B cell (primary cell): ENCODE results near the gene RTN4RL1. TPM values are rescaled to one million over a fixed set of nuclear protein-coding genes. Genes with fewer than 3 reads are reported as not detected.

Source experiments
- ATAC-seq: fragments of 200-7000 bp; cut with Tn5 transposase; one replicate; pipeline ENCODE4 v1.10.0; 2021; ENCODE audit warnings: low read depth, mild to moderate bottlenecking, moderate number of reproducible peaks, moderate library complexity
- CTCF ChIA-PET: fragments of 350-600 bp; sonication (Branson Sonifier 250); formaldehyde crosslinking; loops from one replicate; lab custom pipeline; 2021; ENCODE audit warnings: antibody characterized with exemption, inconsistent platforms; lab: Charles Lee
- POLR2A ChIA-PET: fragments of 350-600 bp; sonication (Branson Sonifier 250); formaldehyde crosslinking; loops from one replicate; lab custom pipeline; 2021; ENCODE audit warnings: antibody characterized with exemption; lab: Charles Lee
- DNase-seq: peaks from one replicate; pipeline ENCODE4 v3.0.0; 2013
- H2AFZ ChIP-seq: 2 replicates; pipeline ENCODE4 v1.6.1; 2012; ENCODE audit warnings: mild to moderate bottlenecking, low read depth, low read length; ENCODE audit not compliant: insufficient read depth, poor library complexity, severe bottlenecking
- H3K27ac ChIP-seq, 2 donors: 1 replicate in 1 of 2; 2 replicates in 1 of 2; pipeline ENCODE4 v1.5.1; 2012 to 2013; ENCODE audit warnings: low read length in 2 of 2, mild to moderate bottlenecking in 2 of 2, moderate library complexity in 1 of 2
- H3K27me3 ChIP-seq, 4 experiments: fragments of 200-600 bp in 1 of 4; sonication (generic) in 1 of 4; replicated peaks in 1 of 4; 1 replicate in 2 of 4; 2 replicates in 2 of 4; pipeline versions ENCODE4 v1.6.1 to v1.7.0; 2013 to 2016; ENCODE audit warnings: low read length in 3 of 4, mild to moderate bottlenecking in 2 of 4, mixed read lengths in 1 of 4, moderate library complexity in 1 of 4; ENCODE audit not compliant: insufficient read depth in 4 of 4, control insufficient read depth in 3 of 4; ENCODE audit errors: control extremely low read depth in 1 of 4
- H3K36me3 ChIP-seq, 2 experiments: replicated peaks in 1 of 2; 1 replicate in 1 of 2; 2 replicates in 1 of 2; pipeline versions ENCODE4 v1.6.1 to v1.7.1; 2013; ENCODE audit warnings: low read length in 1 of 2; ENCODE audit not compliant: insufficient read depth in 2 of 2, control insufficient read depth in 1 of 2; ENCODE audit errors: control extremely low read depth in 1 of 2, extremely low read depth in 1 of 2
- H3K4me1 ChIP-seq, 2 donors: fragments of 200-600 bp in 1 of 2; sonication (generic) in 1 of 2; 1 replicate in 1 of 2; 2 replicates in 1 of 2; pipeline versions ENCODE4 v1.5.1 to v1.6.1; 2013 to 2017; ENCODE audit warnings: low read length in 2 of 2; ENCODE audit not compliant: control insufficient read depth in 2 of 2, insufficient read depth in 2 of 2
- H3K4me2 ChIP-seq: replicated peaks from 2 replicates; pipeline ENCODE3; 2012; ENCODE audit warnings: mild to moderate bottlenecking, low read depth, low read length; ENCODE audit not compliant: poor library complexity, severe bottlenecking
- H3K4me3 ChIP-seq, 5 experiments: fragments of 200-600 bp in 1 of 5; sonication (generic) in 1 of 5; 1 replicate in 3 of 5; 2 replicates in 2 of 5; pipeline versions ENCODE4 v1.5.1 to v1.7.0; 2011 to 2016; ENCODE audit warnings: low read length in 4 of 5, mild to moderate bottlenecking in 4 of 5, low read depth in 2 of 5, control low read depth in 1 of 5, moderate library complexity in 1 of 5; ENCODE audit not compliant: insufficient read depth in 1 of 5; ENCODE audit errors: control extremely low read depth in 1 of 5, extremely low read depth in 1 of 5
- H3K79me2 ChIP-seq: fragments of 200-600 bp; sonication (generic); one replicate; pipeline ENCODE4 v1.6.0; 2016; ENCODE audit warnings: low read length; ENCODE audit not compliant: control insufficient read depth, insufficient read depth
- H3K9ac ChIP-seq: fragments of 200-600 bp; sonication (generic); 2 replicates; pipeline ENCODE4 v1.6.1; 2017; ENCODE audit warnings: mild to moderate bottlenecking, low read length, moderate library complexity
- H3K9me3 ChIP-seq, 3 donors: one replicate each; pipeline versions ENCODE4 v1.6.1 to v1.7.1; 2013; ENCODE audit warnings: low read length in 2 of 3; ENCODE audit not compliant: control insufficient read depth in 2 of 3, insufficient read depth in 1 of 3; ENCODE audit errors: control extremely low read depth in 1 of 3
- H4K20me1 ChIP-seq: 2 replicates; pipeline ENCODE4 v1.6.0; 2012; ENCODE audit warnings: mild to moderate bottlenecking, low read length; ENCODE audit not compliant: insufficient read depth, control insufficient read depth, poor library complexity, severe bottlenecking
- H3K27ac Mint-ChIP-seq: one replicate; pipeline ENCODE4 v1.8.0; 2021; ENCODE audit warnings: mixed read lengths
- H3K27me3 Mint-ChIP-seq: one replicate; pipeline ENCODE4 v1.8.0; 2021; ENCODE audit warnings: mixed read lengths
- H3K4me1 Mint-ChIP-seq: one replicate; pipeline ENCODE4 v1.8.0; 2021; ENCODE audit warnings: mixed read lengths
- H3K4me3 Mint-ChIP-seq: one replicate; pipeline ENCODE4 v1.8.0; 2021; ENCODE audit warnings: mixed read lengths
- H3K9me3 Mint-ChIP-seq: one replicate; pipeline ENCODE4 v1.8.0; 2022; ENCODE audit warnings: mixed read lengths; ENCODE audit not compliant: insufficient read depth
- CTCF ChIP-seq: fragments of 200-600 bp; IDR thresholded peaks from one replicate; pipeline ENCODE4 v1.8.0; 2022; ENCODE audit warnings: antibody characterized with exemption, mild to moderate bottlenecking
- EZH2 ChIP-seq: IDR thresholded peaks from 2 replicates; pipeline ENCODE4 v1.6.1; 2012; ENCODE audit warnings: borderline replicate concordance, low read depth, mild to moderate bottlenecking, moderate library complexity, low read length; ENCODE audit not compliant: insufficient read depth, poor library complexity, severe bottlenecking
- WGBS: methylation state at CpG from one replicate; pipeline ENCODE4 v1.1.5; 2013; ENCODE audit warnings: missing lambda C conversion rate; ENCODE audit not compliant: insufficient coverage; 5-methylcytosine and 5-hydroxymethylcytosine counted together
- intact Hi-C: fragments of 100-400 bp; cut with micrococcal nuclease; formaldehyde crosslinking; loops from one replicate; pipeline ENCODE4 v1.10.0; 2022
- polyA plus RNA-seq: library from polyadenylated mRNA; depleted of rRNA; stranded (reverse); fragments of >200 nt; gene quantifications from 2 replicates; pipeline ENCODE4 v1.2.3, GENCODE V29; 2012
- total RNA-seq, 2 donors: library from RNA; stranded (reverse); fragments of 120-200 nt in 1 of 2; gene quantifications; 1 replicate in 1 of 2; 2 replicates in 1 of 2; pipeline versions ENCODE4 v1.2.3 to v1.2.4, GENCODE V29; 2013 to 2022

The RTN4RL1 gene
- total and polyA plus RNA-seq, 2 donors (not counting 1 experiment from before 2014, with no cell fraction given) = 0.03 to 0.07 TPM

- no peak overlapping the region for H3K4me3 Mint-ChIP-seq
- no peaks in the 10 kb centered on the region for H3K9me3 Mint-ChIP-seq
- ATAC-seq (no peak), DNase-seq (no peak)
- Histone ChIP-seq H3K27me3 (no peaks in the 10 kb centered on the region), H3K36me3 (no peaks in the 10 kb centered on the region), H3K9ac (no peak overlapping the region), H2AFZ (no peak overlapping the region), H3K4me3 (no peak overlapping the region), H3K9me3 (no peaks in the 10 kb centered on the region), H4K20me1 (no peaks in the 10 kb centered on the region), H3K4me1 (no peaks in the 10 kb centered on the region), H3K27ac (no peak overlapping the region), H3K4me2 (no peak overlapping the region), H3K79me2 (no peaks in the 10 kb centered on the region)
- intact Hi-C loops = no loop called here
- 93% methylated on average over 3 of the region's 6 CpGs for WGBS
- POLR2A ChIA-PET = no interaction called here
- CTCF ChIA-PET = no interaction called here
- TF ChIP-seq CTCF = no peak
- TF ChIP-seq EZH2 = no peak
- H3K27ac Mint-ChIP-seq = no peak overlapping the region
- H3K27me3 Mint-ChIP-seq = peaks cover 10% of the 10 kb centered on the region
- H3K4me1 Mint-ChIP-seq = no peaks in the 10 kb centered on the region
Observed at GRCh38 chr17:1957037-1957436, 68.1 kb downstream of the RTN4RL1 start.

- CTCF ChIA-PET = no interaction called here
- H3K27ac Mint-ChIP-seq = no peak overlapping the region
- H3K4me1 Mint-ChIP-seq = no peaks in the 10 kb centered on the region
- intact Hi-C loops = no loop called here
- no peak overlapping the region for H3K4me2 ChIP-seq
- no peak overlapping the region for H3K4me3 Mint-ChIP-seq
- peaks cover 10% of the 10 kb centered on the region for H3K27me3 Mint-ChIP-seq
- ATAC-seq = no peak
- no peaks in the 10 kb centered on the region for H3K9me3 ChIP-seq
- TF ChIP-seq CTCF (no peak), EZH2 (no peak)
- no peaks in the 10 kb centered on the region for H4K20me1 ChIP-seq
- no peaks in the 10 kb centered on the region for H3K9me3 Mint-ChIP-seq
- WGBS = 91% methylated on average over 13 of the region's 13 CpGs
- H3K27me3 ChIP-seq = no peaks in the 10 kb centered on the region
- H3K4me3 ChIP-seq = no peak overlapping the region
- POLR2A ChIA-PET = no interaction called here
- no peak overlapping the region for H3K9ac ChIP-seq
- no peaks in the 10 kb centered on the region for H3K79me2 ChIP-seq
- no peak overlapping the region for H2AFZ ChIP-seq
- no peaks in the 10 kb centered on the region for H3K36me3 ChIP-seq
- H3K27ac ChIP-seq = no peak overlapping the region
- H3K4me1 ChIP-seq = no peaks in the 10 kb centered on the region
- no peak for DNase-seq
Observed at GRCh38 chr17:1956134-1956533, 69.0 kb downstream of the RTN4RL1 start.
